ENCODE results near the gene FGGY.
A peak's percentile ranks its signal among the peaks of the same experiment; 100 is the strongest.

Gene FGGY

DNA sequence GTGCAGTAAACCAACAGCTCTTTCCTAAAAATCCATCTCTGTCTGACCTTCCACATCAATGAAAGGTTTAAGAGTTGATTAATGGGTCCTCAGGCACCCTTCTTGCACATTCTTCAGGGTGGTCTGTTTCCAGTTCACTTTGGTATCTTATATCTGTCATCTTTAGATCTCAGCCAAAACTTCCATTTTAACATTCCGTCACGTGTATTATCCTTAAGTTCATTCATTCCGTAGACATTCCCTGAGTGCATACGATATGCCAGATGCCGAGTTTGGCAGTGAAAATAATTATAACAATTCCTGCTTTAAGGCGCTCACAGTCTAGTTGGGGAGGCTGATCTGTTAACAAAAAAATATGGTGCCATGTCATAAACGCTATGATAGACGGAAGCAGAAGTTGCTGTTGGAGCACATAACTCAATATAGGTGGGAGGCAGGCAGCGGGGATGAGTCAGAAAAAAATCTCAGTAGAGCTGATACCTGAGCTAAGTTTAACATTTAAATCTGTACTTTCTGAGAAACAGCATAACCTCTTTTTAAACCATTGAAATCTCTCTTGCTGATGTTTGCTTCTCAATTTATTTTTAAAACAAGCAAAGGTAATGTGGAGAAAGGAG lies 458.3 kb downstream of the FGGY start:
- no peak for DNase-seq

- no peak for DNase-seq
Observed at GRCh38 chr1:59757197-59757747, 460.4 kb downstream of the FGGY start.

DNA sequence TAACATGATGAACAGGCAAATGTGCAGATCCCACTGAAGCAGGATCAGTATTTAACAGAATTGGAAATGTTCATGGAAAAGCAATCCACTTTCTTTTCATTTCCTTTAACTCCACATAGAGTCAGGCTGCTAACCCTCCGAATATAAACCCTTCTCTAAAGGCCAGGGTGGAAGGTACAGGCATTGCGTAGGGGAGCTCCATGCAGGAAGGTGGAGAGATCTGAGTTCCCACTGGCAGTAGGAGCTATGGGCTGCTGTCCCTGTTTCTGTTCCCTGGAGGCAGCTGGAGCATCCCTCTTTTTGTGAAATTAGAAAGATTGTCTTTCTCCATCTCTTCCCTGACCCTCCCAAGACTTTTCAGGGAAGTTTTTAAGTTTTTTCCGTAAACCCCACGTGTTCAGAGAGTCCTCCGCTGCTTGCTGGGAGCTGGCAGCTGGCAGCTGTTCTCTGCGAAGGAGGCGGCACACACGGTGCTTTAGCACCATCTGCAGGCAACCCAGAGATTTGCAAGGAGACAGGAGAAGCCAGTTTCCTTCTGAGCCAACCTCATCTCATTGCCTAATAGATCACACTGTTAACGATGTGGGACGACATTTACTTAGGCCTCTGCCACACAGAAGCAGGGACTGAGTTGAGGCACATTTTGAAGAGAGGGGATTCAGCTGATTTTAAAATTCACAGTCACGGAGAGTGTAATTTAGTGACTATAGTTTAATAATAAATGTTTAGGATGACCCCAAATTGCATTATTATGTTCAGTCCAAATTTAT lies 462.4 kb downstream of the FGGY start:
- peak; percentile 51 for DNase-seq

- DNase-seq = no peak
Observed at GRCh38 chr1:59761443-59761842, 464.5 kb downstream of the FGGY start.

GRCh38 chr1:59763418-59763817 lies 466.5 kb downstream of the FGGY start:
- no peak for DNase-seq

- DNase-seq = peak; percentile 88
Observed at GRCh38 chr1:59765011-59765730, 468.3 kb downstream of the FGGY start.

- DNase-seq = no peak
Observed at GRCh38 chr1:59766227-59766855, 469.4 kb downstream of the FGGY start.

DNA sequence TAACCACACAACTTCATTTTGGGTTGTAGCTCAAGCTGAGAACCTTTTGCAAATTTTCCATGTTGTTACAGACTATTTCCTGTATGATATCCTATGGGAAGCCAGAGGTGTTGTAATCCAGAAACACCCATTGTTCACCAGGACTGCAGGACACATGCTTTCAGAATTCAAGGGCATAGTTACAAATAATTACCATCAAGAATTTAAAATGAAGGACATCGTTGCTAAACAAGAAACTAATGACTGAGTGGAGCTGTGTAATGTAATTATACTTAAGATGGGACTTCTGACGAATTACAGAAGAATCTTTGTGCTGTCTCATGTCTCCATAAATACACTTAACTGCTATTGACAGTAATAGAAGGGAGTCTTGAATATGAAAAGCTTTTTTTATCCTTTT lies 470.2 kb downstream of the FGGY start:
- DNase-seq = no peak

- peak; percentile 40 for DNase-seq
Observed at GRCh38 chr1:59768792-59769735, 472.2 kb downstream of the FGGY start.

DNA sequence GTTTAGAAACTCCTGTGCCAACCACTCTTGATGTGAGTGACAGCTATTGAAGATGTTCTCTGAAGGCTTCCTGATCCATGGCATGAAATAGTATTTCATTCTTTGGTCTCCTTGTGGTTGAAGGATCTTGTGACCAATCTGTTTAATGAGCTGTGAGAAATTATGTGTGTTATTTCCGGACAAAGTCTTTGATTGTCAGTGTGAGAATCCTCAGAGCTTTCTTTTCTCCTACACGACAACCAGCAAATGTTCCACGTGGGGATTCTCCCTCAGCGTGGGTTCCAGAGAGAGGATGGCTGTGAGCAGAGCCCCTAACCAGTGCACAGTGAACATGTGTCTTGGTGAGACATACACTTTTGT lies 472.8 kb downstream of the FGGY start:
- no peak for DNase-seq

GRCh38 chr1:59771361-59771760 lies 474.5 kb downstream of the FGGY start:
- DNase-seq = no peak

GRCh38 chr1:59775480-59775879 lies 478.6 kb downstream of the FGGY start:
- DNase-seq = no peak

DNA sequence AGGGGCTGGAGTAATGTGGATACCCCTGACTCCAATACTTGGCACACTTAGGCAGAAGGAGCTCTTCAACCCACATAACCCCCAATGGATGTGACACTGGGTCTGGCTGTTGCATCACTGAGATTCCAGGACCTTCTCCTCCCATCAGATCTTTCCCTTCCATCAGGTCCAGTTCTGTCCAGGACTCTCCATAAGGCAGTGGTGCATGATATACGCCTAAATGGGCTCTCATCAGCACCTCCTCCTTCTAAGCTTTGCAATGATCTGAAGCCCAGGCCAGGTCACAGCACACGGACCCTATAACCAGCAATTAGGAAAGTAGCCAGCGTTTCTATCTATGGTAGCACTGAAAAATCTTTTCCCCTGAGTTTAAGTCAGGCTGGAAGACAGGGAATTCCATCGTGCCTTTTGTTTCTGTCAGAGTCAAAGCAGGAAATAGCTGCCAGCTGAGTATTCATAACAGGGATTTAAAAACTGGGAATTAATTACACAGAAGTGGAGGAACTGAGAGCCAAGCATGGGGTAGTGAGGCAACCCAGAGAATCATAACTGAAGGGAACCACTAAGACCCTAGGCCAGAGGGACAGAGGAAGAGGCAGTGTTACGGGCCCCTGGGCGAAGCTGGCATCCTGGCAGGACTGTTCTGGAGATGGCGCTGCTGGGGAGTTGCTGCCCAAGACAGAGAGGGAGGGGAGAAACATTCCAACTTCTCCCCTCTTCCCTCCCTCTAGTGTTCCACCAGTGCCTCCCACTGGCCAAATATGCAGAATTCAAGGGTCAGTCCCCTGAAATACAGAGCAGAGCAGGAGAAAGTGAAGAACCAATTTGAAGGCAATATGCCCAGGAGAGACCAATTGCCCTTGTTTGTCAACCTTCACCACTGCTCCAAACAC lies 480.3 kb downstream of the FGGY start:
- DNase-seq = no peak

GRCh38 chr1:59779949-59780348 lies 483.1 kb downstream of the FGGY start:
- DNase-seq = no peak

- DNase-seq = no peak
Observed at GRCh38 chr1:59788825-59789224, 491.9 kb downstream of the FGGY start.

DNA sequence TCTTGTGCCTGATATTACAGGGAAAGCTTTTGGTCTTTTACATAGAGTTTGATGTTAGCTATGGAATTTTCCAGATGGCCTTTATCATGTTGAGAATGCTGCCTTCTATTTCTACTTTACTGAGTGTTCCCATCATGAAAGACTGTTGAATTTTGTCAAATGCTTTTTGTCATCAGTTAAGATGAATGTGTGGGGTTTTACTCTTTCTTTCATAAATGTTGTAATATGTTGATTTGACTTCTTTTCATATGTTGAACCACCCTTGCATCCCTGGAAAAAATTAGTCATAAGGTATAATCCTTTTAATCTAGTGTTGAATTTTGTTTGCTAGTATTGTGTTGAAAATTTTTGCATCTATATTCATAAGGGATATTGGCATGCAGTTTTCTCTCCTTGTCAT lies 501.7 kb downstream of the FGGY start:
- DNase-seq = no peak

DNA sequence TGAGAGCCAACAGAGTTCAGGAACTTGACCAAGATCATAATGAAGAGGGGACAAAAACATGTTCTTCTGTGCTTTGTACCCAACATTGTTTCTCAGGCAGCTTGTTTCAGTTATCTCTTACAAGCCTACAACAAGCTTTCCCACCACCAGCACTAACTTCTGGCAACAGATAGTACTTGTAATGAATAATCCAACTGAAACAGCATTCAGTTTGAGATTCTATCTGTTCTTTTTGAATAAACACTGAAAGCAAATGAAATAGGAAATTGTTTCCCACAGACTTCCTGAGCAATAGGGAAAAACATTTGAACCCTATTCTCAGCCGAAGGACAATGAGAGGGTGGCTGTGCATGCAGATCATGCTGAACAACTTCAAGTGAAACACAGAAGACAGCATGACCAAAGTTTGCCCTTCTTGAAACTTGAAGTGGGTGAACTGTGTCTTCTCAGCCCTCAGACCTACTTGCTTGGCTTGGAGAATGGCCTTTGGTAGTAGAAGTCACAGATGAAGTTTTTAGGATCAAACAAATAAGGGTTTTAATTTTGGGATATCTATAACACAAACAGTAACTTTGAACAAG lies 506.7 kb downstream of the FGGY start:
- no peak for DNase-seq

GRCh38 chr1:59804301-59804700 lies 507.4 kb downstream of the FGGY start:
- DNase-seq = no peak

DNA sequence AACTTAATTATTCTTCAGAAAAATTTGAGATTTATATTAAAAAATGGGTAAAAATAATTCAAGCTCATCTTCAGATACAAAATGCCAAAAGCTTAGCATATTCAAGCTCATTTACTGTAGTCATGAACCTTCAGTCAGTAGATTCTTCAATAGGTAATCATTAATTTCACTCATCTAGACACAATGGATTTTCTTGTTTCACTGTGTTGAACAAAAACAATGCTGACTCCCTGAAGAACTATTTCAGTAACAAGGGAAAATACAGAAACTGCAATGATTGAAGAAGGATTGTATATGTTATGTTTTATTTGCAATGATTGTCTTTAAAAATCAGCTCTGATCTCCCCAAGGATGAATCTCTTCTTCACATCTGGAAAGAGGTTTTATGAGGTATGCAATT lies 508.7 kb downstream of the FGGY start:
- DNase-seq = no peak
